ENCODE measurements around the gene SNX25.
"Not testable (repeated sequence)": the region's sequence is repeated elsewhere in the genome, so short reads cannot be mapped to it uniquely, and the experiment has no call there.

The SNX25 gene

GRCh38 chr4:185317462-185317861, 108.1 kb downstream of the SNX25 start:
- not testable (repeated sequence) for H3K36me3 ChIP-seq (ENCODE audit: control insufficient read depth, insufficient read depth, low read length); H3K27me3 ChIP-seq (ENCODE audit: control insufficient read depth, insufficient read depth, low read length, poor library complexity, severe bottlenecking); H3K9me3 ChIP-seq (ENCODE audit: control insufficient read depth, low read length); H3K27ac ChIP-seq (ENCODE audit: insufficient read depth, low read depth, low read length, poor library complexity, severe bottlenecking); H3K4me3 ChIP-seq (ENCODE audit: insufficient read depth, low read depth, low read length); H3K4me1 ChIP-seq (ENCODE audit: control insufficient read depth, insufficient read depth, low read length)
- WGBS, 2 experiments: 93 to 94% methylated on average over 3 of the region's 3 CpGs

- H3K27me3 ChIP-seq (ENCODE audit: control insufficient read depth, insufficient read depth, low read length, poor library complexity, severe bottlenecking): peaks cover 9% of the 10 kb centered on the region
- H3K4me3 ChIP-seq (ENCODE audit: insufficient read depth, low read depth, low read length): no peak overlapping the region
- no peaks in the 10 kb centered on the region for H3K4me1 ChIP-seq (ENCODE audit: control insufficient read depth, insufficient read depth, low read length)
- no peaks in the 10 kb centered on the region for H3K36me3 ChIP-seq (ENCODE audit: control insufficient read depth, insufficient read depth, low read length)
- H3K9me3 ChIP-seq (ENCODE audit: control insufficient read depth, low read length): no peaks in the 10 kb centered on the region
- no peak overlapping the region for H3K27ac ChIP-seq (ENCODE audit: insufficient read depth, low read depth, low read length, poor library complexity, severe bottlenecking)
- no CpG with 5 or more reads among the region's 1 CpG for WGBS, 2 experiments
These were observed 108.5 kb downstream of the SNX25 start for GRCh38 chr4:185317880-185318279.

GRCh38 chr4:185318679-185319078, 109.3 kb downstream of the SNX25 start:
- peaks cover 2% of the 10 kb centered on the region for H3K36me3 ChIP-seq (ENCODE audit: control insufficient read depth, insufficient read depth, low read length)
- no peaks in the 10 kb centered on the region for H3K9me3 ChIP-seq (ENCODE audit: control insufficient read depth, low read length)
- peaks cover 9% of the 10 kb centered on the region for H3K27me3 ChIP-seq (ENCODE audit: control insufficient read depth, insufficient read depth, low read length, poor library complexity, severe bottlenecking)
- 0 to 14% methylated on average over 1 of the region's 2 CpGs for WGBS, 2 experiments
- H3K27ac ChIP-seq (ENCODE audit: insufficient read depth, low read depth, low read length, poor library complexity, severe bottlenecking): no peak overlapping the region
- no peaks in the 10 kb centered on the region for H3K4me1 ChIP-seq (ENCODE audit: control insufficient read depth, insufficient read depth, low read length)
- no peak overlapping the region for H3K4me3 ChIP-seq (ENCODE audit: insufficient read depth, low read depth, low read length)

GRCh38 chr4:185322803-185323202, 113.4 kb downstream of the SNX25 start:
- H3K4me1 ChIP-seq (ENCODE audit: control insufficient read depth, insufficient read depth, low read length): no peaks in the 10 kb centered on the region

GRCh38 chr4:185323606-185324005, 114.2 kb downstream of the SNX25 start:
- H3K27me3 ChIP-seq (ENCODE audit: control insufficient read depth, insufficient read depth, low read length, poor library complexity, severe bottlenecking): peaks cover 6% of the 10 kb centered on the region
- 100% methylated on average over 1 of the region's 1 CpG; no CpG with 5 or more reads in 1 of the 2 experiments for WGBS, 2 experiments
- H3K27ac ChIP-seq (ENCODE audit: insufficient read depth, low read depth, low read length, poor library complexity, severe bottlenecking): no peak overlapping the region
- no peaks in the 10 kb centered on the region for H3K4me1 ChIP-seq (ENCODE audit: control insufficient read depth, insufficient read depth, low read length)
- H3K4me3 ChIP-seq (ENCODE audit: insufficient read depth, low read depth, low read length): no peak overlapping the region
- no peaks in the 10 kb centered on the region for H3K9me3 ChIP-seq (ENCODE audit: control insufficient read depth, low read length)
- peaks cover 6% of the 10 kb centered on the region for H3K36me3 ChIP-seq (ENCODE audit: control insufficient read depth, insufficient read depth, low read length)

More at GRCh38 chr4:185322803-185323202, 113.4 kb downstream of the SNX25 start:
- Histone ChIP-seq H3K4me3 (ENCODE audit: insufficient read depth, low read depth, low read length) (no peak overlapping the region), H3K9me3 (ENCODE audit: control insufficient read depth, low read length) (no peaks in the 10 kb centered on the region), H3K36me3 (ENCODE audit: control insufficient read depth, insufficient read depth, low read length) (peaks cover 6% of the 10 kb centered on the region), H3K27ac (ENCODE audit: insufficient read depth, low read depth, low read length, poor library complexity, severe bottlenecking) (no peak overlapping the region), H3K27me3 (ENCODE audit: control insufficient read depth, insufficient read depth, low read length, poor library complexity, severe bottlenecking) (peaks cover 9% of the 10 kb centered on the region)
- WGBS, 2 experiments: 95 to 98% methylated on average over 1 to 2 of the region's 2 CpGs

- not testable (repeated sequence) for H3K27ac ChIP-seq (ENCODE audit: insufficient read depth, low read depth, low read length, poor library complexity, severe bottlenecking); H3K9me3 ChIP-seq (ENCODE audit: control insufficient read depth, low read length); H3K27me3 ChIP-seq (ENCODE audit: control insufficient read depth, insufficient read depth, low read length, poor library complexity, severe bottlenecking); H3K4me1 ChIP-seq (ENCODE audit: control insufficient read depth, insufficient read depth, low read length); H3K36me3 ChIP-seq (ENCODE audit: control insufficient read depth, insufficient read depth, low read length); H3K4me3 ChIP-seq (ENCODE audit: insufficient read depth, low read depth, low read length)
- WGBS, 2 experiments: 93 to 94% methylated on average over 6 of the region's 6 CpGs
These were observed 115.0 kb downstream of the SNX25 start for GRCh38 chr4:185324361-185324760.

- not testable (repeated sequence) for H3K27ac ChIP-seq (ENCODE audit: insufficient read depth, low read depth, low read length, poor library complexity, severe bottlenecking); H3K9me3 ChIP-seq (ENCODE audit: control insufficient read depth, low read length); H3K27me3 ChIP-seq (ENCODE audit: control insufficient read depth, insufficient read depth, low read length, poor library complexity, severe bottlenecking); H3K4me3 ChIP-seq (ENCODE audit: insufficient read depth, low read depth, low read length); H3K4me1 ChIP-seq (ENCODE audit: control insufficient read depth, insufficient read depth, low read length); H3K36me3 ChIP-seq (ENCODE audit: control insufficient read depth, insufficient read depth, low read length)
- 57 to 89% methylated on average over 1 of the region's 1 CpG for WGBS, 2 experiments
These were observed 116.3 kb downstream of the SNX25 start for GRCh38 chr4:185325721-185326120.

GRCh38 chr4:185328586-185328985, 119.2 kb downstream of the SNX25 start:
- no peaks in the 10 kb centered on the region for H3K9me3 ChIP-seq (ENCODE audit: control insufficient read depth, low read length)
- H3K4me3 ChIP-seq (ENCODE audit: insufficient read depth, low read depth, low read length): no peak overlapping the region
- H3K27me3 ChIP-seq (ENCODE audit: control insufficient read depth, insufficient read depth, low read length, poor library complexity, severe bottlenecking): no peaks in the 10 kb centered on the region
- no peaks in the 10 kb centered on the region for H3K4me1 ChIP-seq (ENCODE audit: control insufficient read depth, insufficient read depth, low read length)
- WGBS, 2 experiments: 97% methylated on average over 7 of the region's 7 CpGs
- H3K36me3 ChIP-seq (ENCODE audit: control insufficient read depth, insufficient read depth, low read length): peaks cover 5% of the 10 kb centered on the region
- no peak overlapping the region for H3K27ac ChIP-seq (ENCODE audit: insufficient read depth, low read depth, low read length, poor library complexity, severe bottlenecking)

- H3K9me3 ChIP-seq (ENCODE audit: control insufficient read depth, low read length); H3K4me1 ChIP-seq (ENCODE audit: control insufficient read depth, insufficient read depth, low read length); H3K27me3 ChIP-seq (ENCODE audit: control insufficient read depth, insufficient read depth, low read length, poor library complexity, severe bottlenecking); H3K4me3 ChIP-seq (ENCODE audit: insufficient read depth, low read depth, low read length); H3K36me3 ChIP-seq (ENCODE audit: control insufficient read depth, insufficient read depth, low read length); H3K27ac ChIP-seq (ENCODE audit: insufficient read depth, low read depth, low read length, poor library complexity, severe bottlenecking): not testable (repeated sequence)
- 94% methylated on average over 2 of the region's 2 CpGs for WGBS, 2 experiments
These were observed 120.6 kb downstream of the SNX25 start for GRCh38 chr4:185329879-185330510.

- H3K27ac ChIP-seq (ENCODE audit: insufficient read depth, low read depth, low read length, poor library complexity, severe bottlenecking): no peak overlapping the region
- H3K36me3 ChIP-seq (ENCODE audit: control insufficient read depth, insufficient read depth, low read length): no peaks in the 10 kb centered on the region
- H3K4me3 ChIP-seq (ENCODE audit: insufficient read depth, low read depth, low read length): no peak overlapping the region
- WGBS, 2 experiments: 81 to 95% methylated on average over 3 of the region's 3 CpGs
- no peaks in the 10 kb centered on the region for H3K27me3 ChIP-seq (ENCODE audit: control insufficient read depth, insufficient read depth, low read length, poor library complexity, severe bottlenecking)
- no peaks in the 10 kb centered on the region for H3K4me1 ChIP-seq (ENCODE audit: control insufficient read depth, insufficient read depth, low read length)
- no peaks in the 10 kb centered on the region for H3K9me3 ChIP-seq (ENCODE audit: control insufficient read depth, low read length)
These were observed 123.4 kb downstream of the SNX25 start for GRCh38 chr4:185332575-185333464.
